Mesenchymal stem cell (in vitro differentiated cells and primary cell): Measurements from ENCODE around the gene CD40.

ENCODE experiments used
- DNase-seq: peaks from one replicate; pipeline ENCODE4 v3.0.0-alpha.2; 2013
- H2AFZ ChIP-seq: one replicate; pipeline ENCODE4 v1.6.1; 2013; ENCODE audit warnings: low read depth, mild to moderate bottlenecking, control low read depth, inconsistent platforms, low read length, moderate library complexity
- H2AK5ac ChIP-seq: 2 replicates; pipeline ENCODE4 v1.6.1; 2013; ENCODE audit warnings: low read length, moderate library complexity, mild to moderate bottlenecking, inconsistent platforms; ENCODE audit not compliant: severe bottlenecking
- H2BK120ac ChIP-seq: one replicate; pipeline ENCODE4 v1.6.1; 2013; ENCODE audit warnings: low read depth, mild to moderate bottlenecking, inconsistent platforms, low read length, moderate library complexity
- H2BK12ac ChIP-seq, 2 experiments: one replicate each; pipeline ENCODE4 v1.6.1; 2013; ENCODE audit warnings: inconsistent platforms in 2 of 2, low read length in 2 of 2, mild to moderate bottlenecking in 2 of 2, moderate library complexity in 2 of 2, control low read depth in 1 of 2
- H2BK15ac ChIP-seq: one replicate; pipeline ENCODE4 v1.6.1; 2013; ENCODE audit warnings: mild to moderate bottlenecking, low read depth, inconsistent platforms; ENCODE audit not compliant: poor library complexity, severe bottlenecking
- H2BK5ac ChIP-seq: 2 replicates; pipeline ENCODE4 v1.6.1; 2013; ENCODE audit warnings: low read depth, mild to moderate bottlenecking, low read length, control low read depth, inconsistent platforms; ENCODE audit not compliant: poor library complexity, severe bottlenecking
- H3K14ac ChIP-seq, 2 experiments: one replicate each; pipeline ENCODE4 v1.6.1; 2013; ENCODE audit warnings: inconsistent platforms in 2 of 2, low read length in 2 of 2, control low read depth in 1 of 2, mild to moderate bottlenecking in 1 of 2, moderate library complexity in 1 of 2
- H3K18ac ChIP-seq, 2 experiments: one replicate each; pipeline ENCODE4 v1.6.1; 2013; ENCODE audit warnings: inconsistent platforms in 2 of 2, low read length in 2 of 2, control low read depth in 1 of 2, low read depth in 1 of 2, mild to moderate bottlenecking in 1 of 2
- H3K23ac ChIP-seq, 2 experiments: one replicate each; pipeline ENCODE4 v1.6.1; 2013; ENCODE audit warnings: inconsistent platforms in 2 of 2, low read length in 2 of 2, mild to moderate bottlenecking in 2 of 2, moderate library complexity in 2 of 2, control low read depth in 1 of 2
- H3K27ac ChIP-seq: 2 replicates; pipeline ENCODE4 v1.5.1; 2013; ENCODE audit warnings: mild to moderate bottlenecking, moderate library complexity, low read length, control low read depth, inconsistent platforms; ENCODE audit not compliant: poor library complexity, severe bottlenecking
- H3K27me3 ChIP-seq, 2 experiments: 2 replicates each; pipeline versions ENCODE4 v1.6.1 to v1.7.0; 2013; ENCODE audit warnings: low read length in 2 of 2, mild to moderate bottlenecking in 2 of 2, moderate library complexity in 2 of 2, control low read depth in 1 of 2, inconsistent platforms in 1 of 2; ENCODE audit not compliant: control insufficient read depth in 1 of 2, insufficient read depth in 1 of 2
- H3K36me3 ChIP-seq, 2 experiments: 2 replicates each; pipeline versions ENCODE4 v1.6.1 to v1.7.0; 2013; ENCODE audit warnings: low read length in 2 of 2, control low read depth in 1 of 2, inconsistent platforms in 1 of 2, low read depth in 1 of 2, mild to moderate bottlenecking in 1 of 2; ENCODE audit not compliant: insufficient read depth in 2 of 2, control insufficient read depth in 1 of 2
- H3K4ac ChIP-seq, 2 experiments: one replicate each; pipeline ENCODE4 v1.6.1; 2013; ENCODE audit warnings: inconsistent platforms in 2 of 2, low read length in 2 of 2, mild to moderate bottlenecking in 2 of 2, moderate library complexity in 2 of 2, control low read depth in 1 of 2, low read depth in 1 of 2
- H3K4me1 ChIP-seq: 2 replicates; pipeline ENCODE4 v1.6.1; 2013; ENCODE audit warnings: low read depth, low read length, control low read depth; ENCODE audit not compliant: control insufficient read depth, insufficient read depth
- H3K4me2 ChIP-seq: 2 replicates; pipeline ENCODE4 v1.6.1; 2013; ENCODE audit warnings: low read length, mild to moderate bottlenecking, inconsistent platforms; ENCODE audit not compliant: poor library complexity, severe bottlenecking
- H3K4me3 ChIP-seq, 2 experiments: 2 replicates each; pipeline versions ENCODE4 v1.5.1 to v1.7.0; 2013; ENCODE audit warnings: low read length in 2 of 2, mild to moderate bottlenecking in 2 of 2, control low read depth in 1 of 2, low read depth in 1 of 2; ENCODE audit not compliant: insufficient read depth in 1 of 2
- H3K79me1 ChIP-seq: replicated peaks from 2 replicates; pipeline ENCODE4 v1.6.1; 2013; ENCODE audit warnings: mild to moderate bottlenecking, control low read depth, low read length, inconsistent platforms; ENCODE audit not compliant: poor library complexity, severe bottlenecking
- H3K9ac ChIP-seq: 2 replicates; pipeline ENCODE4 v1.7.0; 2013; ENCODE audit warnings: mild to moderate bottlenecking, low read length, moderate library complexity
- H3K9me3 ChIP-seq: 2 replicates; pipeline ENCODE4 v1.7.0; 2013; ENCODE audit warnings: mild to moderate bottlenecking, low read length; ENCODE audit not compliant: control insufficient read depth
- H4K8ac ChIP-seq: one replicate; pipeline ENCODE4 v1.6.1; 2013; ENCODE audit warnings: inconsistent platforms, mild to moderate bottlenecking, low read length, moderate library complexity
- H4K91ac ChIP-seq: one replicate; pipeline ENCODE4 v1.6.1; 2013; ENCODE audit warnings: mild to moderate bottlenecking, low read length, inconsistent platforms
- WGBS: methylation state at CpG from one replicate; pipeline ENCODE4 v1.1.7; 2013; ENCODE audit warnings: mixed read lengths; 5-methylcytosine and 5-hydroxymethylcytosine counted together

Gene CD40

DNA sequence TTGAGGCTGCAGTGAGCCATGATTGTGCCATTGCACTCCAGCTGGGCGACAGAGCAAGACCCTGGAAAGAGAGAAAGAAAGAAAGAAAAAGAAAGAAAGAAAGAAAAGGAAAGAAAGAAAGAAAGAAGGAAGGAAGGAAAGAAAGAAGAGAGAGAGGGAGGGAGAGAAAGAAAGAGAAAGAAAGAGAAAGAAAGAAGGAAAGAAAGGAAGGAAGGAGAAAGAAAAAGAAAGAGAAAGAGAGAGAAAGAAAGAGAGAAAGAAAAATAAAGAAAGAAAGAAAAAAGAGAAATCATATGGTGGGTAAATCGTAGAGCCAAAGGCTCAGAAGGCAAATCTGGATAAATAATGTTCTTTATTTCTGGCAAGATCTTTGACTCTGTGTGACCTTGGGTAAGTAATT is 53.4 kb downstream of the CD40 start:
- Histone ChIP-seq H2BK120ac (no peak overlapping the region), H3K27ac (no peak overlapping the region), H3K79me1 (no peaks in the 10 kb centered on the region), H4K91ac (no peak overlapping the region), H4K8ac (no peak overlapping the region), H2BK15ac (no peak overlapping the region), H3K27me3 (peaks cover 66 to 96% of the 10 kb centered on the region in 2 experiments), H2AK5ac (no peak overlapping the region), H3K4me2 (no peak overlapping the region), H2BK12ac (no peak overlapping the region), H2AFZ (no peak overlapping the region), H3K36me3 (no peaks in the 10 kb centered on the region), H3K23ac (no peak overlapping the region), H3K4ac (no peak overlapping the region), H3K9me3 (peaks cover 6% of the 10 kb centered on the region), H3K9ac (no peak overlapping the region), H3K14ac (no peak overlapping the region), H3K18ac (no peak overlapping the region), H2BK5ac (no peak overlapping the region), H3K4me1 (peaks cover 6% of the 10 kb centered on the region), H3K4me3 (no peak overlapping the region)
- DNase-seq, result no peak
- 76% methylated on average over 2 of the region's 2 CpGs for WGBS

- Histone ChIP-seq H3K27me3 (peaks cover 69 to 96% of the 10 kb centered on the region in 2 experiments), H2BK15ac (no peak overlapping the region), H3K4ac (no peak overlapping the region), H3K4me1 (peaks cover 6% of the 10 kb centered on the region), H3K79me1 (no peaks in the 10 kb centered on the region), H3K36me3 (no peaks in the 10 kb centered on the region), H3K9me3 (peaks cover 3% of the 10 kb centered on the region), H3K4me3 (no peak overlapping the region), H4K8ac (no peak overlapping the region), H3K9ac (no peak overlapping the region), H3K4me2 (no peak overlapping the region), H2BK5ac (no peak overlapping the region), H3K18ac (no peak overlapping the region), H2BK12ac (no peak overlapping the region), H2AFZ (no peak overlapping the region), H4K91ac (no peak overlapping the region), H2AK5ac (no peak overlapping the region), H3K14ac (peak overlapping the region in 1 of 2 experiments; percentile 41), H2BK120ac (no peak overlapping the region), H3K27ac (no peak overlapping the region), H3K23ac (no peak overlapping the region)
- DNase-seq, result no peak
- 83% methylated on average over 5 of the region's 5 CpGs for WGBS
Observed at GRCh38 chr20:46171909-46172308, 53.8 kb downstream of the CD40 start.

DNA sequence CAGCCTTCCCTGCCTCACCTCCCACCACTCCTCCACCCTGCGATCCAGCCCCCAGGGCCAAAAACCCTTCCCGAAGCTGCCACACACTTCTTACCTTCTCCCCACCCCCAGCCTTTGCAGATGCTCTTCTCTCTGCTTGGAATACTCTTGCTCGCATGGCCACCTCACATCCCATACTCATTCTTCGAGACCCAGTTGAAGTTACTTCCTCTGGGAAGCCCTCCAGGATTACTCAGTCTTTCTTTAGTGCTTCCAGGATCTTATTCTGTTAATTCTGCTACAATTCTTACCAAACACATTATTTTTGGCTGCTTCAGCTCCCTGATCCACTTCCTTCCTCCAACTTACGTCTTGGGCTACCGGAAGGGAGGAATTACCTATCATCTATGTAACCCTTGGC is 54.3 kb downstream of the CD40 start:
- no peak overlapping the region for H3K23ac ChIP-seq
- H2AFZ ChIP-seq, result no peak overlapping the region
- H3K27me3 ChIP-seq, result peaks cover 68 to 96% of the 10 kb centered on the region in 2 experiments
- no peak overlapping the region for H3K9ac ChIP-seq
- no peak for DNase-seq
- no peak overlapping the region for H2BK15ac ChIP-seq
- no peak overlapping the region for H3K18ac ChIP-seq
- no peak overlapping the region for H3K4ac ChIP-seq
- no peak overlapping the region for H2BK120ac ChIP-seq
- no peak overlapping the region for H2AK5ac ChIP-seq
- no peaks in the 10 kb centered on the region for H3K9me3 ChIP-seq
- no peak overlapping the region for H2BK5ac ChIP-seq
- no peak overlapping the region for H3K27ac ChIP-seq
- no peak overlapping the region for H2BK12ac ChIP-seq
- H4K91ac ChIP-seq, result no peak overlapping the region
- H3K79me1 ChIP-seq, result no peaks in the 10 kb centered on the region
- H3K4me3 ChIP-seq, result no peak overlapping the region
- H3K14ac ChIP-seq, result no peak overlapping the region
- H3K4me2 ChIP-seq, result no peak overlapping the region
- H3K36me3 ChIP-seq, result no peaks in the 10 kb centered on the region
- 83% methylated on average over 5 of the region's 6 CpGs for WGBS
- H3K4me1 ChIP-seq, result peaks cover 6% of the 10 kb centered on the region
- H4K8ac ChIP-seq, result no peak overlapping the region

- H2BK5ac ChIP-seq, result no peak overlapping the region
- WGBS, result 100% methylated on average over 1 of the region's 3 CpGs
- DNase-seq, result no peak
- H3K18ac ChIP-seq, result no peak overlapping the region
- H3K23ac ChIP-seq, result no peak overlapping the region
- no peaks in the 10 kb centered on the region for H3K36me3 ChIP-seq
- H2BK120ac ChIP-seq, result no peak overlapping the region
- no peak overlapping the region for H3K14ac ChIP-seq
- no peak overlapping the region for H3K27ac ChIP-seq
- no peak overlapping the region for H4K91ac ChIP-seq
- no peak overlapping the region for H2AK5ac ChIP-seq
- no peaks in the 10 kb centered on the region for H3K79me1 ChIP-seq
- H3K4me3 ChIP-seq, result no peak overlapping the region
- H3K9ac ChIP-seq, result no peak overlapping the region
- no peak overlapping the region for H2AFZ ChIP-seq
- H3K4me2 ChIP-seq, result no peak overlapping the region
- no peak overlapping the region for H4K8ac ChIP-seq
- H3K27me3 ChIP-seq, result peaks cover 68 to 95% of the 10 kb centered on the region in 2 experiments
- no peak overlapping the region for H2BK12ac ChIP-seq
- no peak overlapping the region for H2BK15ac ChIP-seq
- peaks cover 8% of the 10 kb centered on the region for H3K4me1 ChIP-seq
- no peaks in the 10 kb centered on the region for H3K9me3 ChIP-seq
- no peak overlapping the region for H3K4ac ChIP-seq
Observed at GRCh38 chr20:46172961-46173536, 54.9 kb downstream of the CD40 start.
